ENCODE measurements around the gene RPTOR.

The RPTOR gene

DNA sequence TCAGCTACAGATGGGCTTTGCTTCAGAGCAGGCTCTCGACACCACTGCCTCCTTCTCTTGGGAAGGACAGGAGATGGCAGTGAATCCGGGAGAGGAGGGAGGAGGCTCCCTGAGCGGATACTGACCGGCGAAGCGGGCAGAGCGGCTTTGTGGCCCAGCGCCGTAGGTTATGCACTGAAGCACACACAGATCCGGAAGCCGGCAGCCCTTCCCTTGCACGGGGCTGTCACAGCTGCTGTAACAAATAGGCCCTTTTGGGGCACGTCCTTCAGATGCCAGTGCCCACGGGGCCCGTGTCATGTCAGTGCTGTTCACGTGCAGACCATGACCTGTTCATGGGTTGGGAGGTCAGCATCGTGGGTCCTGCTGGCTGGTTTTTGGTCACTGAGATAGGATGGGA lies 302.3 kb downstream of the RPTOR start:
- FAIRE-seq = no peak
- TF ChIP-seq, protein P1, sequence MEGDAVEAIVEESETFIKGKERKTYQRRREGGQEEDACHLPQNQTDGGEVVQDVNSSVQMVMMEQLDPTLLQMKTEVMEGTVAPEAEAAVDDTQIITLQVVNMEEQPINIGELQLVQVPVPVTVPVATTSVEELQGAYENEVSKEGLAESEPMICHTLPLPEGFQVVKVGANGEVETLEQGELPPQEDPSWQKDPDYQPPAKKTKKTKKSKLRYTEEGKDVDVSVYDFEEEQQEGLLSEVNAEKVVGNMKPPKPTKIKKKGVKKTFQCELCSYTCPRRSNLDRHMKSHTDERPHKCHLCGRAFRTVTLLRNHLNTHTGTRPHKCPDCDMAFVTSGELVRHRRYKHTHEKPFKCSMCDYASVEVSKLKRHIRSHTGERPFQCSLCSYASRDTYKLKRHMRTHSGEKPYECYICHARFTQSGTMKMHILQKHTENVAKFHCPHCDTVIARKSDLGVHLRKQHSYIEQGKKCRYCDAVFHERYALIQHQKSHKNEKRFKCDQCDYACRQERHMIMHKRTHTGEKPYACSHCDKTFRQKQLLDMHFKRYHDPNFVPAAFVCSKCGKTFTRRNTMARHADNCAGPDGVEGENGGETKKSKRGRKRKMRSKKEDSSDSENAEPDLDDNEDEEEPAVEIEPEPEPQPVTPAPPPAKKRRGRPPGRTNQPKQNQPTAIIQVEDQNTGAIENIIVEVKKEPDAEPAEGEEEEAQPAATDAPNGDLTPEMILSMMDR (IDR thresholded peaks at IDR 0.05; ENCODE audit: insufficient read depth, missing control alignments) = no peak
- DNase-seq (ENCODE audit: insufficient read length, low spot score) = no peak

DNA sequence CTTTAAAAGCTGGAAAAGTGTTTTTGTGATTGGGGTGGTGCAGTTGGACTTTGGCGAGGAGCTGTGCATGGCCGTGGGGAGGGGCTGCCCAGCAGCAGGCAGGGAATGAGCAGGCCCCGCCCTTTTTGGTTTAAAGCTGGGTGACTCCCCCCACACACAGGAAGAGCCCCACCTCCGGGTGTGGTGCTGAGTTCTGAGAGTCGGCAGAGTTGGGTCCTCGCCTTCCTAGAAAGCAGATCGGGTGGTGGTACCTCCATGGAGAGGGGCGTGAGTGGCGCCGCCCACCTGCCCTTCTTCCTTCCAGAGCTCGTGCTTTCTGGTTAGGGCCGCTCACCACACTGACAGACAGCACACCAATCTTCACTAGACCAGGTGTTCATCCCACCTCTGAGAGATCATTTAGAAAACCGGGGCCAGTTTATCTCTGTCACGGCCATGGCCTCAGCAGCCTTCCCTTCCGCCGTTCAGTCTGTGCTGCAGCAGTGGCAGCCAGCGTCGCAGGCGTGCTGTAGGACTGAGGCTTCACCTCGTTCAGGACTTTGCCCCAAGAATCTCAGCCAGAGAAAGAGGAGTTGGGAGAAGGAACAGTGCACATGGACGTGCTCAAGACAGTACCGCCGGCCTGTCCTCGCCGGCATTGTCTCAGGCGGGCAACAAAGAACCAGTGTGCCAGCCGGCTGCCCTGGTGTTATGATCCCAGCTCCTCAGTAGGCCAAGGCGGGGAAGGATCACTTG lies 303.0 kb downstream of the RPTOR start:
- TF ChIP-seq, protein P1 (IDR thresholded peaks at IDR 0.05; ENCODE audit: insufficient read depth, missing control alignments) = no peak
- FAIRE-seq (no peak), DNase-seq (ENCODE audit: insufficient read length, low spot score) (no peak)

DNA sequence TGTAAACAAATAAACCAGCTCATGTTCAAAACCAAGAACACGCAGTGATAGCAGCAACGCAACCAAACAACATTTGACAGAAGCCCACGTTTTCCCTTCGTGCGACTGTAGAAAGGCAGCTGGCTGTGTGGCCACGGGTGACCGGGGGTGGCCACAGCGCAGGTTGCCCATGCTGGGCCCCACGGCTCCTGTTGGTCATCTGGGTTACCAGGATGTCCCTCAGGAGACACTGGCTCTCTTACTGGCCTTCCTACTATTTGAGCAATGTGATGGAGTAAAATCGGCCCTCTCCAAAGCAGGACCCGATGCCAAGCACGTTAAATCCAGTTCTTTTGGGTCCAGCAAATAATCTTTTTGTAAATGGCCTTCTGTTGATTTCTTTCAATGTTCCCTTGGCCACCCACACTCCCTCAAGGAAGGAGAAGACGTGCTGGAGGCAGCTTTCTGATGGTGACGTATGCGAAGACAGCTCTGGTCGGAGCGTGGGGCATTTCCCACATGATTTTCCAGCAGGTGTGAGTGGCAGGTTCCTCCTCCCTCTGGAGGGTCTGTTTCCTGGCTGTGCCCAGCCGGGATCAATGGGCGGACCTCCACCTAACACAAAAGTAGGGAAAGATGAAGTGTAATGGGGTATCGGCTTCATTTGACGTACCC lies 303.9 kb downstream of the RPTOR start:
- TF ChIP-seq, protein P1 (IDR thresholded peaks at IDR 0.05; ENCODE audit: insufficient read depth, missing control alignments) = no peak
- DNase-seq (ENCODE audit: insufficient read length, low spot score) (no peak), FAIRE-seq (no peak)

DNA sequence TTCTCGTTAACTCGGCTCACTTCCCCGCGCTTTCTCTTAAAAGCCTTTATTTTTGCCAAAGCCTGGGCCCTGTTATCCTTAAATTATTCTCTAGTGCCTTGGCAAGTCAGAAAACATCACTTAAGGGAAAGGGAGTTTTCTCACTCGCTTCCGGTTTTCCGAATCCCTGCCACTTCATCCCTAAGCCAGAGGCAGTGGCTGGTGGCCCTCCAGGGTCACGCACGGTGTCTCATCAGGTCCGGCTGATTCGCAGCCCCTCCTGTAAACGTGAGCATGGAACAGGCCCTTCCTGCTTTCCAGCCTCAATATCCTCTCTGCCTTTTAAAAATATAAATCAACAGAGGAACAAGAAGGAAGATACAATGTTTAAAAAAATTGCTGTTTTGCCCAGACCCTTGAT lies 304.5 kb downstream of the RPTOR start:
- DNase-seq (ENCODE audit: insufficient read length, low spot score) (no peak), FAIRE-seq (no peak)
- TF ChIP-seq, protein P1 (IDR thresholded peaks at IDR 0.05; ENCODE audit: insufficient read depth, missing control alignments) = no peak

DNA sequence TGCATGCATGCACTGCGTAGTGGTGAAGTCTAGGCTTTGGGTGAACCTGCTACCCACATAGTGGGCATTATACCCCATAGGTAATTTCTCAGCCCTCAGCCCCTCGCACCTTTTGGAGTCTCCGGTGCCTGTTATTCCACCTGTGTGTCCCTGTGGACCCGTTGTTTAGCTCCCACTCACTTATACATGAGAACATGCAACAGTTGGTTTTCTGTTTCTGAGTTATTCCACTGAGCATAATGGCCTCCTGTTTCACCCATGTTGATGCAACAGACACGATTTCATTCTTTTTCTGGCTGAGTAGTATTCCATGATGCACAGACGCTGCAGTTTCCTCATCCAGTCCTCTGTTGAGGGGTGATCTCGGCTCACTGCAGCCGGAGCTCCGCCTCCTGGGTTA lies 305.5 kb downstream of the RPTOR start:
- FAIRE-seq = no peak
- TF ChIP-seq, protein P1 (IDR thresholded peaks at IDR 0.05; ENCODE audit: insufficient read depth, missing control alignments) = no peak
- DNase-seq (ENCODE audit: insufficient read length, low spot score) = no peak

DNA sequence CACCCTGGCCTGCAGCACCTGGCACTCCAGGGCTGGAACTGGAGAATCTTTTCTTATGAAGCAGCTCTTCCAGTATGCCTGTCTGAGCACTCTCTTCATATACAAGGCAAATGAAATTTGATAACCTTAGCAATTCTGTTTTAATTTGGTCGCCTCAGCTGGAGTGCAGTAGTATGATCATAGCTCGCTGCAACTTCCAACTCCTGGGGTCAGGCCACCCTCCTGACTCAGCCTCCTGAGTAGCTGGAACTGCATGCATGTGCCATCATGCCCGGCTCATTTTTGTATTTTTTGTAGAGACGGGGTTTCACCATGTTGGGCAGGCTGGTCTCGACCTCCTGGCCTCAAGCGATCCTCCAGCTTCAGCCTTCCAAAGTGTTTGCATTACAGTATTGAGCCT lies 306.2 kb downstream of the RPTOR start:
- TF ChIP-seq, protein P1 (IDR thresholded peaks at IDR 0.05; ENCODE audit: insufficient read depth, missing control alignments) = no peak
- FAIRE-seq = no peak
- no peak for DNase-seq (ENCODE audit: insufficient read length, low spot score)
